Neutrophil (primary cell): ENCODE data around the gene ERICH6B.

ENCODE experiments used
- H3K27ac ChIP-seq: fragments of 200-600 bp; sonication (generic); 2 replicates; pipeline ENCODE4 v1.5.1; 2016; ENCODE audit warnings: mild to moderate bottlenecking, moderate library complexity
- H3K27me3 ChIP-seq: fragments of 200-600 bp; sonication (generic); 2 replicates; pipeline ENCODE4 v1.6.0; 2016; ENCODE audit warnings: mild to moderate bottlenecking
- H3K36me3 ChIP-seq: fragments of 200-600 bp; sonication (generic); 2 replicates; pipeline ENCODE4 v1.5.1; 2017
- H3K4me1 ChIP-seq, 2 experiments: fragments of 200-600 bp in 1 of 2; sonication (generic) in 1 of 2; 1 replicate in 1 of 2; 2 replicates in 1 of 2; pipeline versions ENCODE4 v1.5.1 to v1.6.1; 2013 to 2016; ENCODE audit warnings: low read depth in 1 of 2, low read length in 1 of 2, mild to moderate bottlenecking in 1 of 2, moderate library complexity in 1 of 2; ENCODE audit not compliant: control insufficient read depth in 1 of 2, insufficient read depth in 1 of 2
- H3K4me3 ChIP-seq, 2 experiments: fragments of 200-600 bp in 1 of 2; sonication (generic) in 1 of 2; 1 replicate in 1 of 2; 2 replicates in 1 of 2; pipeline ENCODE4 v1.5.1; 2013 to 2016; ENCODE audit warnings: low read depth in 1 of 2, low read length in 1 of 2, mild to moderate bottlenecking in 1 of 2, moderate library complexity in 1 of 2
- H3K9me3 ChIP-seq: fragments of 200-600 bp; sonication (generic); 2 replicates; pipeline ENCODE4 v1.5.1; 2016
- CTCF ChIP-seq: fragments of 200-600 bp; sonication (generic); IDR thresholded peaks from 2 replicates; pipeline ENCODE4 v1.5.1; 2016; ENCODE audit warnings: antibody characterized with exemption

Gene ERICH6B

GRCh38 chr13:45596800-45597475 lies 18.6 kb downstream of the ERICH6B start:
- H3K4me1 ChIP-seq: no peaks in the 10 kb centered on the region
- no peak overlapping the region for H3K4me3 ChIP-seq
- H3K27ac ChIP-seq: no peak overlapping the region
- peaks cover 41% of the 10 kb centered on the region for H3K27me3 ChIP-seq
- H3K9me3 ChIP-seq: no peaks in the 10 kb centered on the region
- no peaks in the 10 kb centered on the region for H3K36me3 ChIP-seq
- TF ChIP-seq CTCF: no peak

- no peaks in the 10 kb centered on the region for H3K4me1 ChIP-seq
- no peak for TF ChIP-seq CTCF
- H3K9me3 ChIP-seq: no peaks in the 10 kb centered on the region
- H3K27ac ChIP-seq: no peak overlapping the region
- H3K36me3 ChIP-seq: no peaks in the 10 kb centered on the region
- H3K4me3 ChIP-seq: no peak overlapping the region
- peaks cover 41% of the 10 kb centered on the region for H3K27me3 ChIP-seq
These were observed 19.6 kb downstream of the ERICH6B start for GRCh38 chr13:45595965-45596364.

GRCh38 chr13:45594764-45595163 lies 20.8 kb downstream of the ERICH6B start:
- no peak overlapping the region for H3K27ac ChIP-seq
- peaks cover 41% of the 10 kb centered on the region for H3K27me3 ChIP-seq
- no peaks in the 10 kb centered on the region for H3K36me3 ChIP-seq
- no peak overlapping the region for H3K4me3 ChIP-seq
- no peak for TF ChIP-seq CTCF
- no peaks in the 10 kb centered on the region for H3K4me1 ChIP-seq
- no peaks in the 10 kb centered on the region for H3K9me3 ChIP-seq

GRCh38 chr13:45594227-45594626 lies 21.3 kb downstream of the ERICH6B start:
- Histone ChIP-seq H3K4me1 (no peaks in the 10 kb centered on the region), H3K36me3 (no peaks in the 10 kb centered on the region), H3K27me3 (peaks cover 41% of the 10 kb centered on the region), H3K9me3 (no peaks in the 10 kb centered on the region), H3K27ac (no peak overlapping the region), H3K4me3 (no peak overlapping the region)
- TF ChIP-seq CTCF: no peak

GRCh38 chr13:45592758-45593157 lies 22.8 kb downstream of the ERICH6B start:
- Histone ChIP-seq H3K27ac (no peak overlapping the region), H3K4me3 (no peak overlapping the region), H3K9me3 (no peaks in the 10 kb centered on the region), H3K36me3 (no peaks in the 10 kb centered on the region), H3K4me1 (no peaks in the 10 kb centered on the region), H3K27me3 (peaks cover 37% of the 10 kb centered on the region)
- TF ChIP-seq CTCF: no peak
